Fibroblast of villous mesenchyme (primary cell): ENCODE results near the gene ARL4A. TPM values are rescaled to one million over a fixed set of nuclear protein-coding genes. Genes with fewer than 3 reads are reported as not detected.

Experiments used
- DNase-seq: peaks from one replicate; pipeline ENCODE4 v3.0.0-alpha.2; 2010; ENCODE audit warnings: low read depth
- H3K4me3 ChIP-seq: 2 replicates; pipeline ENCODE4 v1.5.1; 2011; ENCODE audit warnings: low read depth, mild to moderate bottlenecking, low read length
- small RNA-seq: library from RNA; depleted of rRNA; stranded (forward); fragments of <200 nt; gene quantifications from one replicate; pipeline ENCODE3, GENCODE V24; 2012
- total RNA-seq: library from RNA; depleted of rRNA; stranded (reverse); fragments of >200 nt; gene quantifications from 2 replicates; pipeline ENCODE4 v1.2.3, GENCODE V29; 2012
- TF ChIP-seq, protein P1 (sequence below): IDR thresholded peaks from 2 replicates; pipeline ENCODE4 v1.5.1; 2012; ENCODE audit warnings: low read depth, mild to moderate bottlenecking, low read length; ENCODE audit not compliant: insufficient read depth

ARL4A gene
- total RNA-seq, 1 donor: 24.6 TPM

GRCh38 chr7:12737373-12737772, 49.9 kb downstream of the ARL4A start:
- no peak for DNase-seq
- TF ChIP-seq, protein P1, sequence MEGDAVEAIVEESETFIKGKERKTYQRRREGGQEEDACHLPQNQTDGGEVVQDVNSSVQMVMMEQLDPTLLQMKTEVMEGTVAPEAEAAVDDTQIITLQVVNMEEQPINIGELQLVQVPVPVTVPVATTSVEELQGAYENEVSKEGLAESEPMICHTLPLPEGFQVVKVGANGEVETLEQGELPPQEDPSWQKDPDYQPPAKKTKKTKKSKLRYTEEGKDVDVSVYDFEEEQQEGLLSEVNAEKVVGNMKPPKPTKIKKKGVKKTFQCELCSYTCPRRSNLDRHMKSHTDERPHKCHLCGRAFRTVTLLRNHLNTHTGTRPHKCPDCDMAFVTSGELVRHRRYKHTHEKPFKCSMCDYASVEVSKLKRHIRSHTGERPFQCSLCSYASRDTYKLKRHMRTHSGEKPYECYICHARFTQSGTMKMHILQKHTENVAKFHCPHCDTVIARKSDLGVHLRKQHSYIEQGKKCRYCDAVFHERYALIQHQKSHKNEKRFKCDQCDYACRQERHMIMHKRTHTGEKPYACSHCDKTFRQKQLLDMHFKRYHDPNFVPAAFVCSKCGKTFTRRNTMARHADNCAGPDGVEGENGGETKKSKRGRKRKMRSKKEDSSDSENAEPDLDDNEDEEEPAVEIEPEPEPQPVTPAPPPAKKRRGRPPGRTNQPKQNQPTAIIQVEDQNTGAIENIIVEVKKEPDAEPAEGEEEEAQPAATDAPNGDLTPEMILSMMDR: no peak
- no peak overlapping the region for H3K4me3 ChIP-seq

GRCh38 chr7:12737836-12738235, 50.4 kb downstream of the ARL4A start:
- no peak overlapping the region for H3K4me3 ChIP-seq
- TF ChIP-seq, protein P1: no peak
- no peak for DNase-seq

GRCh38 chr7:12738665-12739064, 51.2 kb downstream of the ARL4A start:
- no peak overlapping the region for H3K4me3 ChIP-seq
- DNase-seq: no peak
- TF ChIP-seq, protein P1: no peak

Small RNA genes lying within 50 kb of the gene (small RNA-seq; reads per million reads assigned to genes)
- gene RF00264: not detected

Other genes starting within 250 kb of the ARL4A start
- gene SCIN, start 116.9 kb upstream of the ARL4A start, total RNA-seq: 3.9 and 4.3 TPM in 2 replicates